Suprapubic skin (tissue), 3 donors: ENCODE data around the gene TPM4.

Experiments used
- CTCF ChIP-seq, 2 donors: fragments of 200-600 bp in 1 of 2; fragments of 450-650 bp in 1 of 2; sonication (generic) in 1 of 2; IDR thresholded peaks; one replicate each; pipeline ENCODE4 v1.5.1; 2016 to 2019; ENCODE audit warnings: antibody characterized with exemption in 2 of 2, mild to moderate bottlenecking in 1 of 2, moderate library complexity in 1 of 2
- EP300 ChIP-seq: sonication (generic); formaldehyde crosslinking; IDR thresholded peaks from one replicate; pipeline ENCODE4 v1.6.1; 2017; ENCODE audit warnings: antibody characterized with exemption
- POLR2A ChIP-seq, 2 donors: fragments of 450-650 bp; IDR thresholded peaks; one replicate each; pipeline ENCODE4 v1.6.1; 2017; ENCODE audit warnings: antibody characterized with exemption in 2 of 2, mild to moderate bottlenecking in 2 of 2, moderate library complexity in 2 of 2

GRCh38 chr19:16075430-16076153 is 703 bp upstream of the TPM4 start:
- no peak for TF ChIP-seq CTCF (IDR thresholded peaks at IDR 0.05)
- no peak for TF ChIP-seq EP300
- no peak for TF ChIP-seq POLR2A (IDR thresholded peaks at IDR 0.05)
